Immature natural killer cell (primary cell): ENCODE results near the gene PPP5C. TPM values are rescaled to one million over a fixed set of nuclear protein-coding genes. Genes with fewer than 3 reads are reported as not detected.
"Not testable (repeated sequence)": the region's sequence is repeated elsewhere in the genome, so short reads cannot be mapped to it uniquely, and the experiment has no call there.

ENCODE experiments used
- DNase-seq, 3 donors: peaks; one replicate each; pipeline ENCODE4 v3.0.0; 2022; ENCODE audit warnings: mixed read lengths in 1 of 3
- H3K27ac Mint-ChIP-seq, 6 donors: one replicate each; pipeline ENCODE4 v1.8.0; 2020; ENCODE audit warnings: mixed read lengths in 6 of 6, mild to moderate bottlenecking in 5 of 6, inconsistent platforms in 4 of 6, moderate library complexity in 3 of 6
- H3K27me3 Mint-ChIP-seq, 3 donors: one replicate each; pipeline ENCODE4 v1.8.0; 2020 to 2021; ENCODE audit warnings: low read depth in 3 of 3, mild to moderate bottlenecking in 3 of 3, mixed read lengths in 3 of 3, moderate library complexity in 3 of 3, inconsistent platforms in 1 of 3
- H3K36me3 Mint-ChIP-seq, 3 donors: one replicate each; pipeline ENCODE4 v1.8.0; 2020; ENCODE audit warnings: mixed read lengths in 3 of 3, inconsistent platforms in 2 of 3, mild to moderate bottlenecking in 2 of 3
- H3K4me1 Mint-ChIP-seq, 2 donors: one replicate each; pipeline ENCODE4 v1.8.0; 2020; ENCODE audit warnings: inconsistent platforms in 2 of 2, mild to moderate bottlenecking in 2 of 2, mixed read lengths in 2 of 2, moderate library complexity in 1 of 2
- H3K4me3 Mint-ChIP-seq, 5 donors: one replicate each; pipeline ENCODE4 v1.8.0; 2020; ENCODE audit warnings: mild to moderate bottlenecking in 5 of 5, mixed read lengths in 5 of 5, inconsistent platforms in 3 of 5, moderate library complexity in 3 of 5
- H3K9me3 Mint-ChIP-seq, 6 donors: one replicate each; pipeline ENCODE4 v1.8.0; 2020; ENCODE audit warnings: mild to moderate bottlenecking in 6 of 6, mixed read lengths in 6 of 6, inconsistent platforms in 4 of 6, moderate library complexity in 3 of 6
- polyA plus RNA-seq, 3 donors: library from polyadenylated mRNA; unstranded; fragments of 300-500 nt; fragmentation: Illumina TruSeq; gene quantifications; one replicate each; pipeline ENCODE4 v1.2.3, GENCODE V29; 2021

The PPP5C gene
- polyA plus RNA-seq, 3 donors from 2014 or later: 25.0 to 80.9 (median 63.8) TPM

DNA sequence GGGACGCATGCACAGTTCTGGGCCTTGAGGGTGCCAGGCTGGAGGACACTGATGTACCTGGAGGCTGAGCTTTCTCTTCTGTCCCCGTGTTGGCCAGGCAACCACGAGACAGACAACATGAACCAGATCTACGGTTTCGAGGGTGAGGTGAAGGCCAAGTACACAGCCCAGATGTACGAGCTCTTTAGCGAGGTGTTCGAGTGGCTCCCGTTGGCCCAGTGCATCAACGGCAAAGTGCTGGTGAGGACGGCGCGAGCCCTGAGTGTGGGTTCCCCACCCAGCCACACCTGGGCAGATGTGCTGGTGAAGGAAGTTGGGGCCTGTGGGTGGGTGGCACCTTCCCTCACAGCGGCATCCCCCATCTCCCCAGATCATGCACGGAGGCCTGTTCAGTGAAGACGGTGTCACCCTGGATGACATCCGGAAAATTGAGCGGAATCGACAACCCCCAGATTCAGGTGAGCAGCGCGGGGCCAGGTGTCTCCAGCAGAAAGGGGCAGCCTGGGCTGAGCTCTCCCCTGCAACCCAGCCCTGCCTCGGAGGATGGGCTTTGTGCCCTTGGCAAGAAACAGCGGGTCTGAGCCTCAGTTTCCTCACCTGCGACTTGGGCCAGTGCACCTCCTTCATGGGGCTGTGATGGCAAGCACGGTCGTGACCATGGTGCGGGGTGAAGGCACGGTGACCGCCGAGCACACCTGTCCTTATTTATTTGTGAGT lies 40.3 kb downstream of the PPP5C start:
- DNase-seq: no peak
- peaks cover 0 to 7% of the 10 kb centered on the region in 2 donors for H3K4me1 Mint-ChIP-seq
- H3K27me3 Mint-ChIP-seq: peaks cover 0 to 3% (median 2%) of the 10 kb centered on the region in 3 donors
- peak overlapping the region in 2 of 6 donors; percentile 13 to 29 for H3K27ac Mint-ChIP-seq
- peaks cover 15 to 53% (median 20%) of the 10 kb centered on the region in 3 donors for H3K36me3 Mint-ChIP-seq
- no peaks in the 10 kb centered on the region for H3K9me3 Mint-ChIP-seq
- H3K4me3 Mint-ChIP-seq: no peak overlapping the region

DNA sequence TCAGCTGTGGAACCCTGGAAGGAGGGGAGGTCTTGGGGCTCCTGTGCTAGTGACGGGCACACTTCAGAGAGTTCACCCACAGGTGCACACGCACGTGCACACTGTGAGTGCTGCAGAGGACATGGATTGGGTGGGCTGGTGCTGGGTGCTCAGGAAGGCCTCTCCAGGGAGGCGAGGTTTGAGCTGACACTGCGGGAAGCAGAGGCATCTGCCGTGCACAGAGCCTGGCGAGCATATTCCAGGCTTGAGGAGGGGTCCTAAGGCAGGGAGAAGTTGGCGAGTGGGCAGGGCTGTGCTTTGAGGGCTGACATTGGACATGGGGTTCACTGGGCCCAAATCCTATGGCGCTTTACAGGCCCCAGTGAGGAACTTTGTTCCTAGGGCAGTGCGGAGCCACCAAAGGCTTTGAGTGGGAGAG lies 40.8 kb downstream of the PPP5C start:
- H3K27me3 Mint-ChIP-seq: peaks cover 0 to 3% (median 2%) of the 10 kb centered on the region in 3 donors
- H3K4me1 Mint-ChIP-seq: peaks cover 0 to 1% of the 10 kb centered on the region in 2 donors
- no peak for DNase-seq
- peaks cover 11 to 51% (median 18%) of the 10 kb centered on the region in 3 donors for H3K36me3 Mint-ChIP-seq
- peak overlapping the region in 2 of 6 donors; percentile 29 to 76 for H3K27ac Mint-ChIP-seq
- H3K4me3 Mint-ChIP-seq: no peak overlapping the region
- H3K9me3 Mint-ChIP-seq: no peaks in the 10 kb centered on the region

DNA sequence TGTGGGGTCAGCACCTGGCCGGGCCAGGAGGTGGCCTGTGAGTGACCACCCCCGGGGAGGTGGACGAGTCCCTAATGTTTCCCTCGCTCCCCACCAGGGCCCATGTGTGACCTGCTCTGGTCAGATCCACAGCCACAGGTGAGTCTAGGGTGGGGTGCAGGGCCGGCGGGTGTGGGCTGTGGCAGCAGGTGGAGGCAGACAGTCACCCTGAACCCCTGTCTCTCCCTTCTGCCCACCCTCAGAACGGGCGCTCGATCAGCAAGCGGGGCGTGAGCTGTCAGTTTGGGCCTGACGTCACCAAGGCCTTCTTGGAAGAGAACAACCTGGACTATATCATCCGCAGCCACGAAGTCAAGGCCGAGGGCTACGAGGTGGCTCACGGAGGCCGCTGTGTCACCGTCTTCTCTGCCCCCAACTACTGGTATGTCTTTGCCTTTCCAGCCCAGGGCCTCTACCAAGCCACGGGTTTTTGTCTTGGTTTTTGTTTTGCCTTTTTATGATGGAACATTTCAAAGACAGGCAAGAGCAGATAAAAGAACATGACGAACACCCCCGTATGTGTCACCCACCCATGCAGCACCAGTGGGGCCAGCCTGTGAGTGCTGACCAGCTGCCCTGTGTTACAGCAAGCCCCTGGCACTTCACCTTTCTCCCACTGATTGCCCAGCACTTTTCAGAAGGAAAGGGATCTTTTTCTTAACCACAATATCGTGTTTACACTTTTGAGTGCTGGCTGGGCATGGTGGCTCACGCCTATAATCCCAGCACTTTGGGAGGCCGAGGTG lies 41.6 kb downstream of the PPP5C start:
- Mint-ChIP-seq H3K27ac (no peak overlapping the region), H3K4me3 (no peak overlapping the region), H3K9me3 (no peaks in the 10 kb centered on the region), H3K4me1 (no peaks in the 10 kb centered on the region), H3K27me3 (peaks cover 0 to 3% (median 2%) of the 10 kb centered on the region in 3 donors), H3K36me3 (peaks cover 11 to 53% (median 16%) of the 10 kb centered on the region in 3 donors)
- DNase-seq: no peak

DNA sequence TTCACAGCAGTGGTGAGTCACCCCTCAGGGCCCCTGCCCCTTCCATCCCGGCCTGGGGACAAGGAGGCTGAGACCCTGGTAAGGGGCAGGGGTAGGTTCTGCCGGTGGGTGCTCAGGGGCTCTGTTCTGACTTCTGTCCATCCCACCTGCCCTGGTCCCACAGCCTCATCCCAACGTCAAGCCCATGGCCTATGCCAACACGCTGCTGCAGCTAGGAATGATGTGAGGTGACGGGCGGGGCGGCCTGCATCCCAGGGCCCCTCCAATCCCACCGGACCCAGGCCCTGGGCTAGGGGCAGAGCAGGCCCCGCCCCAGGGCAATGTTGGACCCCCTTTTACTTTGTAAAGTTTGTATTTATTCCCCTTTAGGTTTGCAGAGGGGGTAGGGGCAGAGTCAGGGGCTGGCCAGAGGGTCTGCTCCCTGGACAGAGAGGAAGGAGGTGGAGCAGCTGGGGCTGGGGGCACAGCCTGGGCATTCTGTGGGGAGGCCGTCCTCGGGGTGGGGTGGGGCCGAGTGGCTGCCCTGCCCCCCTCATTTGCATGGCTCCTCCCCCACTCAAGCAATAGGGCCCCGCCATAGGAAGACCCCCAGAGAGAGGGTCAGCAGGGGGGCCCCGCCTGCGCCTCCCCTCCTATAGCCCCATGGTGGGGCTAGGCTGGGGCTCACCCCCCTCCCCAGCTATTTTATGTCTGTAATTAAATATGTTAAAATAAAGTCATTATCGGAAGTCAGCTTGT lies 43.4 kb downstream of the PPP5C start:
- Mint-ChIP-seq H3K4me3 (no peak overlapping the region), H3K36me3 (peaks cover 11 to 42% (median 13%) of the 10 kb centered on the region in 3 donors), H3K27ac (no peak overlapping the region), H3K9me3 (no peaks in the 10 kb centered on the region), H3K4me1 (peaks cover 4 to 6% of the 10 kb centered on the region in 2 donors), H3K27me3 (peaks cover 0 to 4% (median 2%) of the 10 kb centered on the region in 3 donors)
- DNase-seq: no peak

DNA sequence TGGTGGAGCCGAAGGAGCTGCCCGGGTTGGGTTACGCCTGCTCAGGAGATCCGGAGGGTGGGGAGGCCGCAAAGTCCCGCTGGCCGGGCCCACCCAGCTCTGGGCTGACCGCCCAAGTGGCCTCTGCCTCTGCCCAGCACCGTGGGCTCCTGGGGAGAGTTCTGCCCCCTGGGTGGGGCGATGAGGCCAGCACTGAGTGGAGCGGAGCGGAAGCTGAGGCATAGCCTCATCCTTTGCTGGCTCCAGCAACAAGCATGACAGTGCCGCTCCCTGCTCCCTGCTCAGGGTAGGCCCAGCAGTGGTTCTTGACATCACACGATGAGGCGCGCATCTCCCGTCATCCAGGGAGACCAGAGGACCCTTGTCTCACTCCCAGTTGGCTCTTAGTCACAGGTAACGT lies 44.0 kb downstream of the PPP5C start:
- Mint-ChIP-seq H3K27ac (peak overlapping the region in 1 of 6 donors; percentile 29), H3K9me3 (no peaks in the 10 kb centered on the region), H3K27me3 (peaks cover 2 to 4% (median 4%) of the 10 kb centered on the region in 3 donors), H3K4me3 (no peak overlapping the region), H3K36me3 (peaks cover 11 to 42% (median 13%) of the 10 kb centered on the region in 3 donors), H3K4me1 (peaks cover 4 to 6% of the 10 kb centered on the region in 2 donors)
- no peak for DNase-seq

DNA sequence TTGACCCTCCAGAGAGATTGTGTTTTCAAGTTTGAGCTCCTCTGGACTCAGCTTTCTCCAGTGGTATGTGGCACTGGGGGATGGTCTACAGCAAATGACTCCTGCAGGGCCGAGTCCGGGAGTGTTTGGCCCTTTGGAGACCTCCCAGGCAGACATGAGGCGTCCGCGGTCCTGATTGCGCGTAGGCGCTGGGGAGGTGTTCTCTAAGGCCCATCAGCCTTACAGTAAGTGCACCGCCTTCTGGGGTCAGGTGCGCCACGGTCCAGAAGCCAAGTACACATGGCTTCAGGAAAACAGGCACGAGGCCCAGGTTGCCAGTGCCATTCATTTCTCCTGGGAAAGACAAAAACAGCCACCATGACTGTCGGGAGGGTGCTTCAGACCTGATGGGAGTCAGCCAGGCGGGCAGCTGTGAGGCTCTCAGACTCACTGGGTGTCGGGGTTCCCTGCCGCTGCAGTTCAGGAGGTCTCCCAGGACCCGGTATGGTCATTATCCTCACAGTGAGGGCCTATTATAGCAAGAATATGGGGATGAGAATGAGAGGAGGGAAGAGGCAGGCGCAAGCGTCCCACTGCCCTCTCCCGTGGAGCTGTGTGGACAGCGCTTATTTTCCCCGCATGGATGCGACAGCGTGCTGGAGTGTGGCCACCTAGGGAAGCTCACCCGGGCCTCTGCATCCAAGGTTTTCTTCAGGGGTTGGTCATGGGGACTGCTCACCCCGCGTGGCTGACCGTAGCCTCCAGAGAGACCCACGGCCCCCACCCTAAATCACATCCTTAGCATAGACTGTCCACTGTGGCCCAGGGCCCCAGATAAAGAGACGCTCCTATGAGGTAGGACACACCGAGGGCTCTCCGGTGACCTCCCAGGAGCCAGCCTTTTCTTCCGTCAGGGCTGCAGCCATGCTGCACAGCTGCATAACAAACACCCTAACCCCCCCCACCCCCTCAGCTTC lies 44.7 kb downstream of the PPP5C start:
- Mint-ChIP-seq H3K27me3 (peaks cover 2 to 4% (median 2%) of the 10 kb centered on the region in 3 donors), H3K27ac (peak overlapping the region in 1 of 6 donors; percentile 29), H3K9me3 (no peaks in the 10 kb centered on the region), H3K4me3 (no peak overlapping the region), H3K4me1 (peaks cover 4 to 6% of the 10 kb centered on the region in 2 donors), H3K36me3 (peaks cover 11 to 42% (median 13%) of the 10 kb centered on the region in 3 donors)
- no peak for DNase-seq

DNA sequence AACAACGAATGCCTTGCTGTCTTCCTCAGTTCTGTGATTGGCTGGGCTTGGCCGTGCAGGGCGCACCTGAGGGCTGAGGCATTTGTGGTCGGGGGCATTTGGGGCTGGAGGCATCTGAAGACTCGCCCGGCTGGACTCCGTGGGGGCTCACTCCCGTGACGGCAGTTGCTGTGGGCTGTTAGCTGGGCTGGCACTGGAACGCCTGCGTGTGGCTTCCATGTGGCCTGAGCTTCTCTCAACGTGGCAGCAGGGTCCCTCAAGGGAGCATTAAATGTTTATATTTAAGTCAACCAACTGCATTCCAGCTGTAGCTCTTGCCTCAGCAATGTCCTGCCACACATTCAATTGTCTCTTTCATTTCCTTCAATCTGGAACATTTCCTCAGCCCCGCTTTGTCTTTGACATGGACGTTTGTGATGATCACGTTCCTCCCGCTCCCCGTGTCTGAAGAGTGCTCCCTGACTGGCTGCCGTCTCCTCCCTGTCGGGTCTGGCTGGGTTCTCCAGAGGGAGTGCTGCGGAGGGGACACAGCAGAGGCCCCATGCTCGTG lies 45.4 kb downstream of the PPP5C start:
- peak overlapping the region in 4 of 6 donors; percentile 14 to 60 (median 48) for H3K27ac Mint-ChIP-seq
- H3K4me1 Mint-ChIP-seq: peaks cover 4 to 6% of the 10 kb centered on the region in 2 donors
- no peak for DNase-seq
- H3K9me3 Mint-ChIP-seq: no peaks in the 10 kb centered on the region
- peaks cover 11 to 37% (median 13%) of the 10 kb centered on the region in 3 donors for H3K36me3 Mint-ChIP-seq
- H3K4me3 Mint-ChIP-seq: no peak overlapping the region
- H3K27me3 Mint-ChIP-seq: peaks cover 2% of the 10 kb centered on the region in 3 donors

DNA sequence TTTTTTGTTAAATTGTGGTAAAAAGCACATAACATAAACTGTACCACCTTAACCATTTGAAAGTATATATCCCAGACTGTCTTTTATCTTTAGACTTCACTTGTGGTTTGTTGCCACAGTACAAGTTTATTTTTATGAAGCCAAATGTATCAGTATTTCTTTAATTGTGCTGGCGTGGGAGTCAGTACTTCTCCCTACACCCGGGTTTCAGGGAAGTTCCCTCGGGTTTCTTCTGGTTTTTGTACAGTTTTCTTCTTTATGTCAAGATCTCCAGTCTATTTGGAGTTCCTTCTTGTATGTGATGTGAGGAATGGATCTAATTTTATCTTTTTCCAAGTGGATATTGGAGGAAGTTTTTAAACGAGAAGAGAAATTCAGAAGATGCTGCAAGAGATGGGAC lies 46.0 kb downstream of the PPP5C start:
- H3K4me3 Mint-ChIP-seq: peak overlapping the region in 1 of 5 donors; percentile 17
- H3K9me3 Mint-ChIP-seq: no peaks in the 10 kb centered on the region
- no peak for DNase-seq
- peak overlapping the region in 4 of 6 donors; percentile 14 to 60 (median 48) for H3K27ac Mint-ChIP-seq
- peaks cover 11 to 32% (median 13%) of the 10 kb centered on the region in 3 donors for H3K36me3 Mint-ChIP-seq
- peaks cover 4 to 6% of the 10 kb centered on the region in 2 donors for H3K4me1 Mint-ChIP-seq
- peaks cover 2% of the 10 kb centered on the region in 3 donors for H3K27me3 Mint-ChIP-seq

DNA sequence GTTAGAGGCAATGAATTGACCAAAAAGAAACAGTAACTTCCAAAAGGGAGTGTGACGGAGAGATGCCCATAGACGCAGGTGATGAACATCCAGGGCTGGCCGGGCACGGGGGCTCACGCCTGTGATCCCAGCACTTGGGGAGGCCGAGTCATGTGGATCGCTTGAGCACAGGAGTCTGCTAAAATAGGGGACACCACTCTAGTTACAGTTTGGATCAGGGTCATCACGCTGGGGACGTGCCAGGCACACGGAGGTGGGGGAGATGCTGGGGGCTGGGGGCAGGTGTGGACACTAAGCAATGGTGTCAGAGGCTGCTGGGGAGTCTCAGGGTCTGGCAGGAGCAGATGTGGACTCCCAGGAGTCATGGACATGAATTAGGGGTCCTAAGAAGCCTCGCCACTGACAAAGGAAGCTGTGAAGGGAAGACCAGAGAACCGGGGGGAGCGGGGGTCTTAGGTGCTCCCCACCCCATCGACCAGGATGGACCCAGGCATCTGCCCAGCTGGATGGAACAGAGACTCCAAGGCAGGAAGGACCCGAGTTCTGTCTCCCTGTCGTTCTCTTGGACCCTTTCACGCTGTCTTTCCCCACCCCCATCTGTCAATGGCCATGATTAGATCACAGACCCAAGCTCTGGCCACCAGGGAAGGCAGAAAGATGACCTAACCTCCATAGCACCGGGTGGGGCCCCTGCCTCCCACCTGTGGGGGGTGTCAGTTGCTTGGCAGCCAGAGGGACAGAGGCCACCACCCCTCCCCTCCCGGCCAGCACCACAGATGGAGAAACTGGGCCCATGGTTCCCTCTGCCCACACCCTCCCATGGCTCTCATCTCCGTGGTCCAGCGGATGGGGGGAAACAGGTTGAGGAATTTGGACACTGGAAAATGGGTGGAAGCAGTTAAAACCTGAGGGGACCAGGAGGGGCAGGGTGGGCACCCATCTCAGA lies 46.8 kb downstream of the PPP5C start:
- Mint-ChIP-seq H3K36me3 (peaks cover 8 to 26% (median 13%) of the 10 kb centered on the region in 3 donors), H3K4me3 (no peak overlapping the region), H3K4me1 (peaks cover 4 to 6% of the 10 kb centered on the region in 2 donors), H3K27ac (peak overlapping the region in 1 of 6 donors; percentile 26), H3K9me3 (no peaks in the 10 kb centered on the region), H3K27me3 (peaks cover 2 to 3% (median 2%) of the 10 kb centered on the region in 3 donors)
- DNase-seq: no peak

DNA sequence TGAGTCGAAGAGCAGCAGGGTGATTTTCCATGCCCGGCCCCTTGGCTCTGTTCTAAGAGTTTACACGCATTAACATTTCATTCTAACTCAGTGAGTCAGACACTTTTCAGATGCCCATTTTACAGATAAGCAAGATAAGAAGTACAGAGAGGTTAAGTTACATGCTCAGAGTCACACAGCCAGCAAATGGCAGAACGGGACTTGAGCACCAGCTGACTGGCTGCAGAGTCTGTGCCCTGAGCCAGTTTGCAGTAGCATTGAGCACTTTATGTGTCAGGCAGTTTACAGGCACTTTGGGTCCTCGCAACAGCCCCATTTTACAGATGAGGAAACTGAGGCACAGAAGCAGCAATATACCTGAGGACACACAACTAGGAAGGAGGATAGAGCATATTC lies 47.5 kb downstream of the PPP5C start:
- peaks cover 4 to 6% of the 10 kb centered on the region in 2 donors for H3K4me1 Mint-ChIP-seq
- H3K4me3 Mint-ChIP-seq: peak overlapping the region in 1 of 5 donors; percentile 43
- DNase-seq: no peak
- peaks cover 4 to 19% (median 9%) of the 10 kb centered on the region in 3 donors for H3K36me3 Mint-ChIP-seq
- peaks cover 2 to 4% (median 2%) of the 10 kb centered on the region in 3 donors for H3K27me3 Mint-ChIP-seq
- no peaks in the 10 kb centered on the region for H3K9me3 Mint-ChIP-seq
- no peak overlapping the region for H3K27ac Mint-ChIP-seq

DNA sequence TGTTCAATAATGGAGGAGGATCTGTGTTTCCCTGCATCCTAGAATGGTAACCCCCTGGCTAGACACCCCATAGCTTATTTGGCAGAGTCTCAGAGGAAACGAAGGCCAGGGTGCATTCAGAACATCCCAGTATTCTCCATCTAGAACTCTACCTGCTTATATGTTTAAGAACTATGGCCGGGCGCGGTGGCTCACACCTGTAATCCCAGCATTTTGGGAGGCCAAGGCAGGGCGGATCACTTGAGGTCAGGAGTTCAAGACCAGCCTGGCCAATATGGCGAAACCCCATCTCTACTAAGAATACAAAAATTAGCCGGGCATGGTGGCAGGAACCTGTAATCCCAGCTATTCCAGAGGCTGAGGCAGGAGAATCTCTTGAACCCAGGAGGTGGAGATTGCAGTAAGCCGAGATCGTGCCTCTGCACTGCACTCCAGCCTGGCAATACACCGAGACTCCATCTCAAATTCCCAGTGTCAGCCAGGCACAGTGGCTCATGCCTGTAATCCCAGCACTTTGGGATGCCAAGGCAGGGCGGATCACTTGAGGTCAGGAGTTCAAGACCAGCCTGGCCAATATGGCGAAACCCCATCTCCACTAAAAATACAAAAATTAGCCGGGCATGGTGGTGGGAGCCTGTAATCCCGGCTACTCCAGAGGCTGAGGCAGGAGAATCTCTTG lies 51.1 kb downstream of the PPP5C start:
- not testable (repeated sequence) for H3K36me3 Mint-ChIP-seq, H3K4me3 Mint-ChIP-seq, H3K27me3 Mint-ChIP-seq, H3K9me3 Mint-ChIP-seq, DNase-seq
- Mint-ChIP-seq H3K4me1 (peaks cover 5 to 14% of the 10 kb centered on the region in 2 donors), H3K27ac (peak overlapping the region in 2 of 6 donors; percentile 17 to 24)
